DND-41 (cell line): ENCODE measurements around the gene WNT11.

Experiments
- ATAC-seq: fragments of 200-7000 bp; cut with Tn5 transposase; 3 replicates; pipeline ENCODE4 v1.9.1; 2021; ENCODE audit warnings: low read depth; ENCODE audit not compliant: insufficient read depth
- DNase-seq: peaks from one replicate; pipeline ENCODE4 v3.0.0-alpha.2; 2020
- H2AFZ ChIP-seq: 2 replicates; pipeline ENCODE4 v1.6.0; 2012; ENCODE audit warnings: low read depth, low read length
- H3K27ac ChIP-seq: 2 replicates; pipeline ENCODE4 v1.5.1; 2012; ENCODE audit warnings: low read length, inconsistent platforms
- H3K27me3 ChIP-seq: fragments of 200-600 bp; sonication (generic); 2 replicates; pipeline ENCODE4 v1.6.0; 2012; ENCODE audit warnings: low read length, mild to moderate bottlenecking, inconsistent platforms; ENCODE audit not compliant: insufficient read depth, poor library complexity
- H3K36me3 ChIP-seq: 2 replicates; pipeline ENCODE4 v1.5.1; 2012; ENCODE audit warnings: low read length, inconsistent platforms; ENCODE audit not compliant: insufficient read depth
- H3K4me1 ChIP-seq: 2 replicates; pipeline ENCODE4 v1.5.1; 2012; ENCODE audit warnings: mild to moderate bottlenecking, low read length; ENCODE audit not compliant: insufficient read depth
- H3K4me2 ChIP-seq: 2 replicates; pipeline ENCODE4 v1.6.0; 2012; ENCODE audit warnings: mild to moderate bottlenecking, moderate library complexity, low read length, inconsistent platforms; ENCODE audit not compliant: insufficient read depth
- H3K4me3 ChIP-seq, 2 experiments: fragments of 200-600 bp in 1 of 2; shearing (Covaris generic) in 1 of 2; 2 replicates each; pipeline ENCODE4 v1.5.1; 2012 to 2016; ENCODE audit warnings: inconsistent platforms in 2 of 2, low read length in 2 of 2, mild to moderate bottlenecking in 2 of 2, low read depth in 1 of 2, moderate library complexity in 1 of 2
- H3K79me2 ChIP-seq: 2 replicates; pipeline ENCODE4 v1.6.0; 2012; ENCODE audit warnings: low read length, inconsistent platforms; ENCODE audit not compliant: insufficient read depth
- H3K9ac ChIP-seq: 2 replicates; pipeline ENCODE4 v1.6.0; 2012; ENCODE audit warnings: low read depth, mild to moderate bottlenecking, inconsistent platforms, low read length, moderate library complexity
- H3K9me3 ChIP-seq: 2 replicates; pipeline ENCODE4 v1.5.1; 2012; ENCODE audit warnings: low read length, moderate library complexity, mild to moderate bottlenecking, inconsistent platforms; ENCODE audit not compliant: insufficient read depth, severe bottlenecking
- H4K20me1 ChIP-seq: 2 replicates; pipeline ENCODE4 v1.6.0; 2012; ENCODE audit warnings: low read length; ENCODE audit not compliant: insufficient read depth
- EZH2 ChIP-seq: IDR thresholded peaks from 3 replicates; pipeline ENCODE4 v1.6.1; 2012; ENCODE audit warnings: borderline replicate concordance, low read depth, mild to moderate bottlenecking, moderate library complexity, low read length, inconsistent platforms; ENCODE audit not compliant: severe bottlenecking
- TF ChIP-seq, protein P1 (sequence below): IDR thresholded peaks from 2 replicates; pipeline ENCODE4 v1.5.1; 2012; ENCODE audit warnings: borderline replicate concordance, low read length, moderate library complexity, mild to moderate bottlenecking; ENCODE audit not compliant: poor library complexity, severe bottlenecking; ENCODE audit errors: extremely low read depth

The WNT11 gene

DNA sequence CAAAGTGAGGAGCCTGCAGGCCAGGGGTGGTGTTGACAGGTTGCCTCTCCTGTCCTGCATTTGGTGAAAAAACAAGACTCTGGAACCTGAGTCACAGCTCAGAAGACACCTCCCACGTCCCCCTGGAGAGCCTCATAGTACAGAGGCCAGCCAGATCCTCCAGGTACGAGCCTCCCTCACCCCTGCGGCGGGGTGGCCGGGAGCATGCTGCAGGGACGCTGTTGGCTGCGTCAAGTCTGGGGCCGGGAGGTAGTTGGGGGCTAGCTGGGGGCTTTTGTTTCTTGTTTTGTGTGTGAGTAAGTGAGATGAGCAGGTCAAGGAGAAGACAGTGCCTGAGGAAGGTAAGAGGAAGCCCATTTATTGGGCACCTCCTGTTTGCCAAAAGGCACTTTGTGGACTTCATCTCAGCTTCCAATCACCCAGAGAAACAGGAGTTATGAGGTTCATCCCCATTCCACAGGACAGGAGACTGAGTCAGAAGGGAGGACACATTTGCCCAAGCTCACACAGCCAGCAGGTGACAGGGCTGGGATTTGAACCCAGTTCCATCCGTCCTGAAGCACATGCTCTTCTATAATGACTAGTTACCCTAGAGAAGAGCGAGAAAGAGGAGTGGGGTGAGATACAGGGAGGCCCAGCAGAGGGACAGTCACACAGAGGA lies 18.3 kb upstream of the WNT11 start:
- Histone ChIP-seq H3K9me3 (no peaks in the 10 kb centered on the region), H3K4me1 (no peaks in the 10 kb centered on the region), H3K4me3 (no peak overlapping the region), H3K27ac (no peak overlapping the region), H3K79me2 (no peaks in the 10 kb centered on the region), H3K27me3 (no peaks in the 10 kb centered on the region), H3K36me3 (no peaks in the 10 kb centered on the region), H4K20me1 (no peaks in the 10 kb centered on the region), H3K9ac (no peak overlapping the region), H3K4me2 (no peak overlapping the region), H2AFZ (no peak overlapping the region)
- ATAC-seq (no peak), DNase-seq (no peak)
- TF ChIP-seq, protein P1, sequence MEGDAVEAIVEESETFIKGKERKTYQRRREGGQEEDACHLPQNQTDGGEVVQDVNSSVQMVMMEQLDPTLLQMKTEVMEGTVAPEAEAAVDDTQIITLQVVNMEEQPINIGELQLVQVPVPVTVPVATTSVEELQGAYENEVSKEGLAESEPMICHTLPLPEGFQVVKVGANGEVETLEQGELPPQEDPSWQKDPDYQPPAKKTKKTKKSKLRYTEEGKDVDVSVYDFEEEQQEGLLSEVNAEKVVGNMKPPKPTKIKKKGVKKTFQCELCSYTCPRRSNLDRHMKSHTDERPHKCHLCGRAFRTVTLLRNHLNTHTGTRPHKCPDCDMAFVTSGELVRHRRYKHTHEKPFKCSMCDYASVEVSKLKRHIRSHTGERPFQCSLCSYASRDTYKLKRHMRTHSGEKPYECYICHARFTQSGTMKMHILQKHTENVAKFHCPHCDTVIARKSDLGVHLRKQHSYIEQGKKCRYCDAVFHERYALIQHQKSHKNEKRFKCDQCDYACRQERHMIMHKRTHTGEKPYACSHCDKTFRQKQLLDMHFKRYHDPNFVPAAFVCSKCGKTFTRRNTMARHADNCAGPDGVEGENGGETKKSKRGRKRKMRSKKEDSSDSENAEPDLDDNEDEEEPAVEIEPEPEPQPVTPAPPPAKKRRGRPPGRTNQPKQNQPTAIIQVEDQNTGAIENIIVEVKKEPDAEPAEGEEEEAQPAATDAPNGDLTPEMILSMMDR: no peak
- TF ChIP-seq EZH2: no peak

DNA sequence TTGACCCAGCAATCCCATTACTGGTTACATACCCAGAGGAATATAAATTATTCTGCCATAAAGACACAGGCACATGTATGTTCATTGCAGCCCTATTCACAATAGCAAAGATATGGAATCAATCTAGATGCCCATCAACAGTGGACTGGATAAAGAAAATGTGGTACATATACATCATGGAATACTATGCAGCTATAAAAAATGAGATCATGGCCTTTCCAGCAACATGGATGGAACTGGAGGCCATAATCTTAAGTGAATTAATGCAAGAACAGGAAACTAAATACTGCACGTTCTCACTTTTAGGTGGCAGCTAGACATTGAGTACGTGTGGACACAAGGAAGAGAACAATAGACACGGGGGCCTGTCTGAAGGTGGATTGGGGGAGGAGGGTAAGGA lies 15.1 kb upstream of the WNT11 start:
- H3K27me3 ChIP-seq: no peaks in the 10 kb centered on the region
- TF ChIP-seq EZH2: no peak
- no peak overlapping the region for H3K27ac ChIP-seq
- H3K4me3 ChIP-seq: no peak overlapping the region
- H3K36me3 ChIP-seq: no peaks in the 10 kb centered on the region
- DNase-seq (no peak), ATAC-seq (no peak)
- no peak overlapping the region for H3K4me2 ChIP-seq
- no peaks in the 10 kb centered on the region for H3K9me3 ChIP-seq
- H3K4me1 ChIP-seq: no peaks in the 10 kb centered on the region
- no peaks in the 10 kb centered on the region for H4K20me1 ChIP-seq
- H3K79me2 ChIP-seq: no peaks in the 10 kb centered on the region
- no peak overlapping the region for H3K9ac ChIP-seq
- H2AFZ ChIP-seq: no peak overlapping the region

DNA sequence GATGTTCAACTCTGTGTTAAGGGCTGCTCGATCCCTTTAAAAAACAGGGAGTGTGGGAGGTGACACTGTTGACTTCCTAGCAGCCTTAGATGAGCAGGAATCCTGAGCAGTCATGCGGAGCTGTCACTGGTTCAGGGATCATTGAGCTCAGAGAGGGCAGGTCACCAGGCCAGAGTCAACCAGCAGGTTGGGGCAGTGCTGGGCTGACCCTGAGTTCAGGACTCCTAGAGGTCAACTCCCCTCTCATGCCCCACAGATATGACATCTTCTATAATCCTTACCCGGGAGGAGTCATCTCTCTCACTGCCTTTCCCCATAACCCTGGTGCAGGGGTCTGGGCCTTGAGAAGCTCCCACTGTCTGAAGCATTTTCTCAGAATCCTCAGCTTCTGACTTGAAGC lies 12.9 kb upstream of the WNT11 start:
- H3K9ac ChIP-seq: no peak overlapping the region
- no peak overlapping the region for H3K27ac ChIP-seq
- H3K79me2 ChIP-seq: no peaks in the 10 kb centered on the region
- no peak overlapping the region for H3K4me2 ChIP-seq
- no peaks in the 10 kb centered on the region for H3K4me1 ChIP-seq
- H3K4me3 ChIP-seq: no peak overlapping the region
- DNase-seq (no peak), ATAC-seq (no peak)
- H2AFZ ChIP-seq: no peak overlapping the region
- TF ChIP-seq EZH2: no peak
- TF ChIP-seq, protein P1: no peak
- no peaks in the 10 kb centered on the region for H3K36me3 ChIP-seq
- no peaks in the 10 kb centered on the region for H3K27me3 ChIP-seq
- H4K20me1 ChIP-seq: no peaks in the 10 kb centered on the region
- H3K9me3 ChIP-seq: no peaks in the 10 kb centered on the region

DNA sequence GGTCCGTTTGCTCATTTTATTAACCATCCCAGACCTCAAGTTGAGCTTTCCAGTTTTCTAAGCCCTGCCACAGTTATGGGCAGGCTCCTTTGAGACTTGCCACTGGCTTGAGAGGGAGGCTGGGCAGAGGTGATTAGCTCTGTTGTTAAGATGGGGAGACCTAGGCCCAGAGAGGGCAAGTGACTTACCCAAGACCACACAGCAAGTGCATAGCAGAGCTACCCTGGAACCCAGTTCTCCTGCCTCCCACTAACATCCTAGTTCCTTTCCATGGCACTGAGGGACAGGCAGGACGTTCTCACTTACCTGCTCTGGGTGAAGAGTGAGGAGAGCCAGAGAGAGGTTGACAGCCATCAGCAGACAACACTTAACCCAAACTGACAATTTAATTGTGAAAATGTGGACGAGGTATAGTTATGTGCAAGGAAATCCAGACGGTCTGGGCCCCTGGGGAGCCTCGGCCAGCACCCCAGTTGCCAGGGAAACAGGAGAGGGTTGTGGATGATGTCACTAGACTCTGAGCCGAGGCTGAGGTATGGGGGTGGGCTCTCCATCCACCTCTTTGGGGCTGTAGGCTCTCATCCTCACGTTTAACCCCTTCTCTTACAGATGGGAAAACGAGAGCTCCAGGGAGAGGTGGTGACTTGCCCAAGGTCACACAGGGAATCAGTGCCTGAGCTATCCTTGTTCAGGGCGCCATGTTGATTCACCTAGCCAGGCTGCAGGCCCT lies 12.3 kb upstream of the WNT11 start:
- Histone ChIP-seq H4K20me1 (no peaks in the 10 kb centered on the region), H3K4me1 (no peaks in the 10 kb centered on the region), H3K27ac (no peak overlapping the region), H2AFZ (no peak overlapping the region), H3K4me2 (no peak overlapping the region), H3K9me3 (no peaks in the 10 kb centered on the region), H3K4me3 (no peak overlapping the region), H3K27me3 (no peaks in the 10 kb centered on the region), H3K36me3 (no peaks in the 10 kb centered on the region), H3K9ac (no peak overlapping the region), H3K79me2 (no peaks in the 10 kb centered on the region)
- DNase-seq (no peak), ATAC-seq (no peak)
- TF ChIP-seq, protein P1: no peak
- TF ChIP-seq EZH2: no peak
